ENCODE data around the gene IRAK3.
"Not testable (repeated sequence)": the region's sequence is repeated elsewhere in the genome, so short reads cannot be mapped to it uniquely, and the experiment has no call there.

The IRAK3 gene

GRCh38 chr12:66217342-66217917 is 28.4 kb downstream of the IRAK3 start:
- DNase-seq (ENCODE audit: low spot score): no peak

GRCh38 chr12:66228462-66228861 is 39.4 kb downstream of the IRAK3 start:
- no peak for DNase-seq (ENCODE audit: low spot score)

GRCh38 chr12:66232263-66232662 is 43.2 kb downstream of the IRAK3 start:
- peak; percentile 25 for DNase-seq (ENCODE audit: low spot score)

- peak; percentile 53 for DNase-seq (ENCODE audit: low spot score)
Observed at GRCh38 chr12:66234037-66234693, 45.2 kb downstream of the IRAK3 start.

DNA sequence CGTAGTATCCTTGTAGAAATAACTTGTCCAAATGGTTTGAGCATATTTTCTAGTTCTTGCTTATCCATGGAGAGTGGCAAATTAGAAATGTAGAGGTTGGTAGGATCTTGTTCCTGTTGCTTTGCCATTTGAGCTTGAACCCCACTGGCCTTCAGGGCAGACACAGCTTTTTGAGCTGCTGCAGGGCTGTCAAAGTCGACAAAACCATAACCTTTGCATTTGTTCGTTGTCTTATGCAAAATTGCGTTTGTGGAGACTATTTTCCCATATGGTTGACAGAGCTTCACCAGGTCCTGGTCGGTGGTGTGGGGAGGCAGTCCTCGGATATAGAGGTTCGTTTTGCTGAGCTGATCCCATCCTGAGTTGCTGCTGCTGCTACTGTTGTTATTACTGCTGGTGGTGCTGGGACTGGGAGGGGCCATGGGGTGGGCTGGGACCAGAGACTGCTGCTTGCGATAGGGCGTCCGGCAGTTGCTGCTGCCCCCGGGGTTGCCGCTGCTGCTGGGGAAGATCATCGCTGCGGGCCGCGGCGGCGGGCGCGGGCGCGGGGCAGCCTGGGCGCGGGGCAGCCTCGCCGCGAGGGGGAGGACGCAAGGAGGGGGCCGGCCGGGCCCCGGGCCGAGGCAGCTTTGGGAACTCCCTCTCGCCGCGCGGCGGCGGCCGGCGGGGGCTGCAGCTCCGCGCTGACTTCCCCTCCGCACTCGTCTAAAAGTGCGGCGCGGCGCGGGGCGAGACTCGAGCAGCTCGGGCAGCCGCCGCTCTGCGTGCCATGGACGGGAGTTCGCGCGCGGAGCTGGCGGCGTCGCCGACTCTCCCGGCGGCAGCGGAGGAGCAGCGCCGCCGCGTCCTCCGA is 46.0 kb downstream of the IRAK3 start:
- DNase-seq (ENCODE audit: low spot score): peak; percentile 63

- DNase-seq (ENCODE audit: low spot score): no peak
Observed at GRCh38 chr12:66235626-66236281, 46.7 kb downstream of the IRAK3 start.

DNA sequence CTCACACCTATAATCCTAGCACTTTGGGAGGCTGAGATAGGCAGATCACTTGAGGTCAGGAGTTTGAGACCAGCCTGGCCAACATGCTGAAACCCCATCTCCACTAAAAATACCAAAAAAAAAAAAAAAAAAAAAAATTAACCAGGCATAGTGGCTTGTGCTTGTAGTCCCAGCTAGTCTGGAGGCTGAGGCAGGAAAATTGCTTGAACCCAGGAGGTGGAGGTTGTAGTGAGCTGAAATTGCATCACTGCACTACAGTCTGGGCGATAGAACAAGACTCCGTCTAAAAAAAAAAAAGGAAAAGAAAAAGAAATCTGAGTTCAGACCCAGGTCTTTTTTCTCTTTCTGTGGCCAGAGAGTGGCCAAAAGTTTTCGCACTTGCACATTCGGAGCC is 47.3 kb downstream of the IRAK3 start:
- DNase-seq (ENCODE audit: low spot score): not testable (repeated sequence)

DNA sequence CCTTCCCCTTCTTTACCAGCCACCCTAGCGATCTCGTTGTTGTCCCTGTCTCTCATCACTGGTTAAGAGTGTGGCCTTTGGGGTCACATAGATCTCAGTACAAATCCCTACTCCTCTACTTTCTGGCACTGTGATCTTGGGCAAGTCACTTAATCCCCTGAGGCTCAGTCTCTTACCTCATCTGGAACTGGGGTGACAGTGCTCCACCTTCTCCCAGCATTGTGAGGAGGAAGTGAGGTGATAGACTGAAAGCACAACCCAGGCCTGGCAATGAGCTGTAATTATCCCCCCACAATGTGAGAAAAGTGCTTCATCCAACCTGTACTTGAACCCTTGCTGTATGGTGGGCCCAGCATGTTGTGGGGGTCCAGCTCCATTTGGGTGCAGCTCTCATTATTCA is 48.0 kb downstream of the IRAK3 start:
- DNase-seq (ENCODE audit: low spot score): no peak

DNA sequence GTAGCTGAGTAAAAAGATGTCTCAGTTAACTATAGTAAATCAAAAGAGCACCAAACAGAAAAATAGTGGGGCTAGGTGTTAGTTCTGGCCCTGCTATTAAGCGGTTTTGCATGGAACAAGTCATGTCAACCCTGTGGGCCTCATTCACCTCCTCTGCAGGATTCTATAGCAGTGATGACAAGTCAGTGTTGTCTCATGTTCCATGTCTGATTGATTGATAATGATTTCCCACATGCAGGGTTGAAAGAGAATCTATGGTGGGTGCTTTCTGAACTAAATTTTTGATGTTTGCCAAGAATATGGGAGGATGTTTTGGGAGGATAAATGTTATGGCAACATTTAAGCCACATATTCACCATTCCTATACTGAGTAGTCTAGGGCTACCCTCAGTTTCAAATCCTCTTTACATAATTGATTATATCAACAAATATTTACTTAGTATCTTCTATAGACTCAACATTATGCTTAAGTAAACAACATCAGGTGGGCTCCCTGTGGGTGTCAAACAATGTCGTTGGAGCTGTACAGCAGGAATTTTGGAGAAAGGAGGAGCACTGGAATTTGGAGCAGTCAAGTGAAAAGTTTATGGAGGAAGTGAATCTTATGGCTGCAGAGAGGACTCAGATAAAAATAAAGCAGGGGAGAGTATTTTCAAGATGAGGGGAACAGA is 48.6 kb downstream of the IRAK3 start:
- no peak for DNase-seq (ENCODE audit: low spot score)

DNA sequence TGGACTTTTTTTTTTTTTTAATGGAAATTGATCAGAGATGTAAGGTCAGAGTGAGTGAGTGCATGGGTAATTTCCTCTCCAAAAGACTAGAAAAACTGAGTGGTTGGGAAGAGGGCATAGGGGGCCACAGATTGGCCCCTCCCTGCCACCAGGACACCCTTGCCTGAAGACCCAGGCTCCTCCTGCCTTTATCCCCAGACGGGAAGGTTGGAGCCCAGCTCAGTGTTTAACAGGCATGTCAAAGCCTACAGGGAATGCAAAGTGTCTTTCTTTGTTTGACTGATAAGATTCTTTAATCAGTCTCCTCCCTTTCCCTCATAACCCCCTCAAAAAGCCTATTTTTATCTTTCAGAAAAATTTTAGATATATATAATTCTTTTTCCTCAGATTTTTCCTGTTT is 50.3 kb downstream of the IRAK3 start:
- no peak for DNase-seq (ENCODE audit: low spot score)

DNA sequence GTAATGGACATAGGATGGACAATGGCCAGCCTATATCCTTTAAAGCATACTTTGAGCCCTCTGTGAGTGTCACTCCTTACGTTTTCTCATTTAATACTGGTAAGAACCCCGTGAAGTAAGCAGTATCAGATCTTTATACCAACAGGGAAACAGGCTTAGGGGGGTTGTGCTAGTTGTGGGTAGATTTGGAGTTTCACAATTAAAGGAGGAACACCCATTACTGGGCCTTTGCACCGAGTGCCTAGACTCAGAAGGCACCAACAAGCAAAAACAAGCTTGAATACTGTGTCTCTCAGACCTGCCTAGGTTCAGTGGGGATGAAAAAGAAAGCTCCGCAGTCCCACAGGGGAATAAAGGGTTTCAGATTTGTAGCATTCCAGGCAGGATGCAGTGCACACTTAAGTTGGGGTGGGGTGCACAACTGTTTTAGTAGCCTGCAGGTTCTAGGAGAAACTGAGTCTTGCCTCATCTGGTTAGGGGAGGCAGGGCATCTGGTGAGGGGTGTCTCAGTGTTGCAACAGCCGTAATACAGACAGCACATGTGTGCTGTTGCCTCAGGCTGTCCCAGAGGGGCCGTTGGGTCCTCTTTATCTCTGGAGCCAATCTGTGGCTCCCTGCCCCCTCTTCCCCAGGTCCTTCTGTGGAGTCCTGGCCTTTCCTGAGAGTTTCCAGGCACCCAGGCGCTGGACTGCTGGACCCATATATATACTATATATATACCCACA is 51.2 kb downstream of the IRAK3 start:
- DNase-seq (ENCODE audit: low spot score): no peak

DNA sequence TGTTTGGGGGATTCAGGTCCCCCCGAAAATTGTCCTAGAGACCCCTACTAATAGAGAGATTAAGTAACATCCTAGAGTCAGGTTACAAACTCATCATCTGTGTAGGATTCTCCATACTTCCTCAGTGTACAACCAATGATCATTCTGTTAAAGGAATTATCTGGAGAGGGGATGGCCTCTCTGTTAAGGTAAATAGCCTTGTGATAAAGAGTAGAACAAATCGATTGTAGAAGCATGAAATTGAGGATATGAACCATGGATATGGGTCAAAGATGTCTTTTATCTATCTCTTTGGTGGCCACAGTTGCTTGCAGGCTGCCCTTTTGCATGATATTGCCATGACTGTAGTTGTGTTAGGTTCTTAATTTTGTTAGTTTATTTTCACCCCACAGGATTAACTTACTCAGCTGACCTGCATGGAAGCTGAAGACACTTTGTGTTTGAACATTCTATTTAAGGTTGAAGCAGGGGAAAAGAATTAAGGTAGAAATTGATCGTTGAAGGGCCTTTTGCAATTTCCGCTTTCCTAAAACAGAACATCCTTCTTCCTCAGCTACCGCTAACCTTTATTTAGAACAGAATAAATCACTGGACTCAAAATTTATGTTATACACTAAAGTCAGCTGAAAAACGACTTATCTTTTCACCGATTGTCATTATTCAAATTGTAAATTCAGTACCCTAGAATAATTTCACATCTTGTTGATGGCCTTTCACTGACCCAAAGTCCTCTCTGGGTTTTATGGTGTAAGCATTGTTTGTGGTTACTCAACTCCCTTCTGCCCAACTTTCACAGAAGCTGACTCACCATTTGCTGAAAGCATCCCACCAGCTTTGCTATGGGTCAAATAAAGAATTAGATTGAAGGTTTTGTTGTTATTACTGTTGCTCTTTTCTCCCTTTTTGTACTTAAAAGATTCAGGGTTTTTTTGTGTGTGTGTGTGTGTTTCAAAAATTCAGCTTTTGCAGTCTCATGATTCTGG is 52.3 kb downstream of the IRAK3 start:
- no peak for DNase-seq (ENCODE audit: low spot score)

DNA sequence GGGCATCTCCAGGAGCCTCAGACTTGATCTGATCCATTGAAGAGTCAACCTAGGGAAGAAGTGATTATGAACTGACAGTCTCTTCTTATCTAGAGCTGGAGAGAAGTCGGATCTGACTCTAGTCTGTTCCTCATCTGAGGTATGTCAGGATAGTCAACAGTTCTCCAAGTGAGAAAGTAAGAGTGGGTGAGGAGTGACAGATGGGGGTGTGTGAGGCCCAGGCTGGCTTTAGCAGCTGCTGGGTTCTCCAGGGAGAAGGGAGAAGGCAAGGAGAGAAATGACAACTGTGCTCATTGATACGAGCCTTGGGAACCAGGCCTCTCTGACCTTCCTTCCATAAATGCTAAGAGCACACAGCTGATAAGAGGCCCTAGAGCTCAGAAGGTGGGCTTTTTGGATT is 53.3 kb downstream of the IRAK3 start:
- DNase-seq (ENCODE audit: low spot score): no peak

- DNase-seq (ENCODE audit: low spot score): no peak
Observed at GRCh38 chr12:66243911-66244310, 54.9 kb downstream of the IRAK3 start.

- DNase-seq (ENCODE audit: low spot score): no peak
Observed at GRCh38 chr12:66244446-66244845, 55.4 kb downstream of the IRAK3 start.

DNA sequence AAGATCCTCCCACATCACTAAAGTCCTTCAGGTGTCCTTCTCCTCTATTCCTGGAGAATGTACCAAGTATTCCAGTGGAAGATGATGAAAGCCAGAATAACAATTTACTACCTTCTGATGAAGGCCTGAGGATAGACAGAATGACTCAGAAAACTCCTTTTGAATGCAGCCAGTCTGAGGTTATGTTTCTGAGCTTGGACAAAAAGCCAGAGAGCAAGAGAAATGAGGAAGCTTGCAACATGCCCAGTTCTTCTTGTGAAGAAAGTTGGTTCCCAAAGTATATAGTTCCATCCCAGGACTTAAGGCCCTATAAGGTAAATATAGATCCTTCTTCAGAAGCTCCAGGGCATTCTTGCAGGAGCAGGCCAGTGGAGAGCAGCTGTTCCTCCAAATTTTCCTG is 58.7 kb downstream of the IRAK3 start:
- no peak for DNase-seq (ENCODE audit: low spot score)

GRCh38 chr12:66251049-66251448 is 62.0 kb downstream of the IRAK3 start:
- no peak for DNase-seq (ENCODE audit: low spot score)

GRCh38 chr12:66252771-66253170 is 63.8 kb downstream of the IRAK3 start:
- DNase-seq (ENCODE audit: low spot score): no peak

- DNase-seq (ENCODE audit: low spot score): no peak
Observed at GRCh38 chr12:66255737-66256136, 66.7 kb downstream of the IRAK3 start.

GRCh38 chr12:66258011-66258410 is 69.0 kb downstream of the IRAK3 start:
- DNase-seq (ENCODE audit: low spot score): no peak
